Transverse colon (tissue), 4 donors: ENCODE data around the gene ARHGEF26.

Experiments
- CTCF ChIP-seq, 5 experiments: fragments of 200-600 bp in 3 of 5; fragments of 450-650 bp in 2 of 5; sonication (generic) in 3 of 5; IDR thresholded peaks; 1 replicate in 2 of 5; 2 replicates in 3 of 5; pipeline ENCODE4 v1.5.1; 2016 to 2017; ENCODE audit warnings: antibody characterized with exemption in 5 of 5, inconsistent platforms in 3 of 5, mild to moderate bottlenecking in 2 of 5, moderate library complexity in 1 of 5
- EP300 ChIP-seq: sonication (generic); formaldehyde crosslinking; IDR thresholded peaks from one replicate; pipeline ENCODE4 v1.6.1; 2017; ENCODE audit warnings: antibody characterized with exemption, low read depth
- POLR2A ChIP-seq: fragments of 450-650 bp; IDR thresholded peaks from one replicate; pipeline ENCODE4 v1.6.1; 2016; ENCODE audit warnings: antibody characterized with exemption, mild to moderate bottlenecking, moderate library complexity
- POLR2AphosphoS5 ChIP-seq, 3 donors: sonication (generic); formaldehyde crosslinking; IDR thresholded peaks; one replicate each; pipeline ENCODE4 v1.6.1; 2016; ENCODE audit warnings: antibody characterized with exemption in 3 of 3

GRCh38 chr3:154294016-154294415, 172.8 kb downstream of the ARHGEF26 start:
- TF ChIP-seq CTCF (IDR thresholded peaks at IDR 0.05) (no peak), POLR2AphosphoS5 (IDR thresholded peaks at IDR 0.05) (no peak), POLR2A (no peak), EP300 (no peak)
